Progenitor cell of endocrine pancreas (in vitro differentiated cells): ENCODE data around the gene MTERF4. TPM values are rescaled to one million over a fixed set of nuclear protein-coding genes. Genes with fewer than 3 reads are reported as not detected.

Source experiments
- DNase-seq: peaks from one replicate; pipeline ENCODE4 v3.0.0; 2021; ENCODE audit warnings: low spot score; ENCODE audit not compliant: unreplicated experiment
- H3K27ac Mint-ChIP-seq: 2 replicates; pipeline ENCODE4 v1.8.0; 2021; ENCODE audit warnings: mild to moderate bottlenecking, moderate library complexity, mixed read lengths
- H3K27me3 Mint-ChIP-seq: 2 replicates; pipeline ENCODE4 v1.8.0; 2021; ENCODE audit warnings: mixed read lengths
- H3K36me3 Mint-ChIP-seq: 2 replicates; pipeline ENCODE4 v1.8.0; 2022; ENCODE audit warnings: mixed read lengths; ENCODE audit not compliant: insufficient read depth
- H3K4me1 Mint-ChIP-seq: 2 replicates; pipeline ENCODE4 v1.8.0; 2021; ENCODE audit warnings: low read depth, mixed read lengths
- H3K4me3 Mint-ChIP-seq: 2 replicates; pipeline ENCODE4 v1.8.0; 2021; ENCODE audit warnings: low read depth, mild to moderate bottlenecking, moderate library complexity, mixed read lengths
- H3K9me3 Mint-ChIP-seq: 2 replicates; pipeline ENCODE4 v1.8.0; 2021; ENCODE audit warnings: low read depth, mixed read lengths
- CTCF ChIP-seq: fragments of 200-600 bp; sonication (generic); IDR thresholded peaks from one replicate; pipeline ENCODE4 v1.5.0; 2021; ENCODE audit warnings: antibody characterized with exemption, mild to moderate bottlenecking; ENCODE audit not compliant: unreplicated experiment
- total RNA-seq: library from RNA; stranded (reverse); gene quantifications from 2 replicates; pipeline ENCODE4 v1.2.1, GENCODE V29; 2021

Gene MTERF4
- total RNA-seq, 1 donor from 2014 or later = 63.0 TPM

GRCh38 chr2:241066893-241067341, 35.2 kb downstream of the MTERF4 start:
- Mint-ChIP-seq H3K27ac (no peak overlapping the region), H3K9me3 (no peaks in the 10 kb centered on the region), H3K4me1 (no peaks in the 10 kb centered on the region), H3K27me3 (peaks cover 5% of the 10 kb centered on the region), H3K4me3 (no peak overlapping the region), H3K36me3 (no peaks in the 10 kb centered on the region)
- DNase-seq = peak; percentile 42
- TF ChIP-seq CTCF = no peak

- no peak for DNase-seq
- Mint-ChIP-seq H3K27ac (no peak overlapping the region), H3K4me3 (no peak overlapping the region), H3K9me3 (no peaks in the 10 kb centered on the region), H3K4me1 (no peaks in the 10 kb centered on the region), H3K27me3 (peaks cover 5% of the 10 kb centered on the region), H3K36me3 (no peaks in the 10 kb centered on the region)
- TF ChIP-seq CTCF = no peak
These were observed 35.8 kb downstream of the MTERF4 start for GRCh38 chr2:241066171-241066892.

- no peak for TF ChIP-seq CTCF
- no peak overlapping the region for H3K27ac Mint-ChIP-seq
- H3K4me1 Mint-ChIP-seq = no peaks in the 10 kb centered on the region
- no peaks in the 10 kb centered on the region for H3K36me3 Mint-ChIP-seq
- H3K9me3 Mint-ChIP-seq = no peaks in the 10 kb centered on the region
- DNase-seq = no peak
- H3K27me3 Mint-ChIP-seq = peaks cover 7% of the 10 kb centered on the region
- no peak overlapping the region for H3K4me3 Mint-ChIP-seq
These were observed 36.7 kb downstream of the MTERF4 start for GRCh38 chr2:241065355-241065803.

GRCh38 chr2:241064802-241065354, 37.2 kb downstream of the MTERF4 start:
- Mint-ChIP-seq H3K36me3 (no peaks in the 10 kb centered on the region), H3K27ac (no peak overlapping the region)

More at GRCh38 chr2:241064802-241065354, 37.2 kb downstream of the MTERF4 start:
- Mint-ChIP-seq H3K4me3 (no peak overlapping the region), H3K27me3 (peaks cover 7% of the 10 kb centered on the region), H3K9me3 (no peaks in the 10 kb centered on the region), H3K4me1 (no peaks in the 10 kb centered on the region)
- DNase-seq = no peak
- TF ChIP-seq CTCF = no peak
